Fibroblast of peridontal ligament (primary cell): ENCODE measurements around the gene ARAP1.

ENCODE experiments used
- DNase-seq: peaks from one replicate; pipeline ENCODE4 v3.0.0-alpha.2; 2010; ENCODE audit errors: extremely low read depth

ARAP1 gene

GRCh38 chr11:72641522-72642042 is 110.6 kb downstream of the ARAP1 start:
- DNase-seq = no peak

- no peak for DNase-seq
Observed at GRCh38 chr11:72639502-72640375, 112.5 kb downstream of the ARAP1 start.

DNA sequence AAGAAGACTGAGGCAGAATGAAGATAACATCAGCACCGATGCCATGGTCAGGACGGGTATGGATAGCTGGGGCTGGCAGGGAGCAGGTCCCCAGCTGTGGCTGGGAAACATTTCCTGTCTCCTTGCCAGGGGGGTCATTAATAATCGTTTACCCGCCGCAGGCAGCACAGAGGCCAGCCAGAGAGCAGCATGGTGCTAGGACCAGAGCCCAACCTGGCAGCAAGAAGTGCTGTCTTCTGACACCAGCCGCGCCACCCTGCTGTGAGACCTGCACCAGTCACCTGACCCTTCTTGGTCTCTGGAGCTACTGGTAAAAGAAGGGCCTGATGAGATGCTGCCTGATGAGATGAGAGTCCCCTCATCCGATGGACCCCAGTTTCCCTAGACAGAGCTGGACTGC is 114.3 kb downstream of the ARAP1 start:
- no peak for DNase-seq

GRCh38 chr11:72637198-72637597 is 115.0 kb downstream of the ARAP1 start:
- DNase-seq = no peak

- DNase-seq = no peak
Observed at GRCh38 chr11:72636376-72636775, 115.8 kb downstream of the ARAP1 start.

DNA sequence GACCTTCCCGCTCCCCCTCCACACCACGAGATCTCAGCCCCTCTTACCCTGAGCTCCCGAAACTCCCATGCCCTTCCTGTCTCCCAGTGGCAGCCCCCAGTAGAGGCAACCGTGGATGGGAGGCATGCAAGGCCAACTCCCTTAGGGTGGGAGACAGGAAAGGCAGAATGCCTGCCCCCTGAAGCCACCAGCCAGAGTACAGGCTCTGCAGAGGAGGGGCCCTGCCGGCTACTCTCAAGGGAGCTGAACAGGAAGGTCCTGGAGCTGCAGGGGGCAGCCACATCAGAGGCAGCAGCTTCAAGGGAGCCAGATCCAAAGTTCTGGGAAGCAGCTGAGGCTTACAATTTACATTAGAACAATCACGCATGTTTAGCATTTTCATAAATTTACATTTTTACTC is 116.3 kb downstream of the ARAP1 start:
- DNase-seq = no peak

DNA sequence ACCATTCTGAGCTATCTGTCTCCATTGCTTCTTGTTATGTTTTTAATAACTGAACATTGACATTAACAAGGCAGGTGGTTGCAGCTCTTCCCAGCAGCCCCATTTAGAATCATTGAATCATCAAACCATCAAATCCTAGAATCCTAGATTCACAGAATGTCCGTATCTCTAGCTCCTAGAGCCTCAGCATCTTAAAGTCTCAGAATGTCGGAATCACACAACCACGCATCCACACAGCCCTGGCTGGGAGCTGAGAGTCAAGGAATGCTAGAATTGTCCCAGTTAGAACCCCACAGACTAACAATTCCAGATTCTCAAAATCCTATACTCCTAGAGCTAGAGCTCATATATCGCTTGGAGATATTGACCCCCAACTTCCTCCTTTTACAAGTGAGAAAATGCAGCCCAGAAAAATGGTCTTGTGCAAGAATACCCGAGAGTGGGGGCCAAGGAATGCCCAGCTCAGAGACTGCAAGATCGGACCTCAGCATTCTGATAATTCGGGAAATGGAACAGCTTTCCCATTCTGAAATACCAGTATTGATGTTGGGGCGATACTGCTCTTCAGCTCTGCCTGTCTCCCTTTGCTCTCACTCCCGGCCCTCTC is 116.8 kb downstream of the ARAP1 start:
- DNase-seq = no peak
